HepG2 (cell line): ENCODE data around the gene TRIP4. TPM values are rescaled to one million over a fixed set of nuclear protein-coding genes. Genes with fewer than 3 reads are reported as not detected.
A peak's percentile ranks its signal among the peaks of the same experiment; 100 is the strongest.

ENCODE experiments used
- ATAC-seq: fragments of 200-7000 bp; cut with Tn5 transposase; 3 replicates; pipeline ENCODE4 v1.9.1; 2020; ENCODE audit warnings: mild to moderate bottlenecking, moderate library complexity
- BruUV-seq: library from RNA; stranded (reverse); fragments of 400-500 nt; replicated peaks from 2 replicates; lab custom pipeline; 2021; lab: Mats Ljungman, UMichigan
- CTCF ChIA-PET: fragments of 300-600 bp; formaldehyde crosslinking; extraction: SDS; loops from one replicate; lab custom pipeline; 2021; ENCODE audit warnings: low total read pairs, inconsistent platforms, low intra/inter-chr PET ratio; lab: Yijun Ruan, JAX
- POLR2A ChIA-PET: fragments of 350-600 bp; sonication (Branson Sonifier 250); formaldehyde crosslinking; loops from one replicate; lab custom pipeline; 2020; ENCODE audit warnings: antibody characterized with exemption, inconsistent platforms; lab: Yijun Ruan, JAX
- DNase-seq: peaks from one replicate; pipeline ENCODE4 v3.0.0-alpha.2; 2015; ENCODE audit warnings: low spot score
- FAIRE-seq: peaks from 3 replicates; lab custom pipeline; 2011; peaks lifted over from hg19 to GRCh38; lab: Jason Lieb, UNC
- H2AFZ ChIP-seq: one replicate; pipeline ENCODE4 v1.6.1; 2011; ENCODE audit warnings: low read length, inconsistent platforms
- H3K27ac ChIP-seq: fragments of 300-600 bp; 3 replicates; pipeline ENCODE4 v1.8.0; 2011; ENCODE audit warnings: mixed run types, mild to moderate bottlenecking, mixed read lengths, low read length, inconsistent platforms; ENCODE audit not compliant: insufficient read depth; ENCODE audit errors: extremely low read length
- H3K27me3 ChIP-seq, 2 experiments: fragments of 200-600 bp in 1 of 2; 2 replicates in 1 of 2; 3 replicates in 1 of 2; pipeline versions ENCODE4 v1.6.0 to v1.8.0; 2011; ENCODE audit warnings: low read length in 2 of 2, mild to moderate bottlenecking in 2 of 2, moderate library complexity in 2 of 2, inconsistent platforms in 1 of 2; ENCODE audit not compliant: insufficient read depth in 2 of 2, control insufficient read depth in 1 of 2
- H3K36me3 ChIP-seq, 2 experiments: fragments of 200-600 bp in 1 of 2; replicated peaks in 1 of 2; 2 replicates in 1 of 2; 3 replicates in 1 of 2; pipeline versions ENCODE4 v1.5.1 to v1.8.0; 2011; ENCODE audit warnings: low read length in 2 of 2, inconsistent platforms in 1 of 2; ENCODE audit not compliant: insufficient read depth in 2 of 2, control insufficient read depth in 1 of 2
- H3K4me1 ChIP-seq: 2 replicates; pipeline ENCODE4 v1.5.1; 2012; ENCODE audit warnings: low read length, inconsistent platforms; ENCODE audit not compliant: insufficient read depth
- H3K4me2 ChIP-seq: 2 replicates; pipeline ENCODE4 v1.6.0; 2011; ENCODE audit warnings: low read depth, low read length, inconsistent platforms
- H3K4me3 ChIP-seq, 3 experiments: fragments of 200-600 bp in 1 of 3; sonication (generic), shearing (Covaris generic) in 1 of 3; replicated peaks in 1 of 3; 2 replicates each; pipeline ENCODE4 v1.5.1; 2011 to 2016; ENCODE audit warnings: low read length in 3 of 3, inconsistent platforms in 2 of 3, low read depth in 2 of 3, mild to moderate bottlenecking in 2 of 3, control low read depth in 1 of 3, mixed read lengths in 1 of 3; ENCODE audit not compliant: insufficient read depth in 1 of 3
- H3K79me2 ChIP-seq: one replicate; pipeline ENCODE4 v1.6.1; 2011; ENCODE audit warnings: low read length, inconsistent platforms; ENCODE audit not compliant: insufficient read depth
- H3K9ac ChIP-seq: 2 replicates; pipeline ENCODE4 v1.6.0; 2011; ENCODE audit warnings: mild to moderate bottlenecking, low read depth, low read length, inconsistent platforms; ENCODE audit not compliant: insufficient read depth
- H3K9me3 ChIP-seq: 2 replicates; pipeline ENCODE4 v1.5.1; 2012; ENCODE audit warnings: mild to moderate bottlenecking, low read length
- H4K20me1 ChIP-seq: 2 replicates; pipeline ENCODE4 v1.6.0; 2011; ENCODE audit warnings: inconsistent platforms, mild to moderate bottlenecking, low read length, moderate library complexity; ENCODE audit not compliant: insufficient read depth
- MAFF ChIP-seq: IDR thresholded peaks from 2 replicates; pipeline ENCODE4 v1.6.1; 2011; ENCODE audit warnings: low read depth, low read length, improper control_type of control experiment
- MAFK ChIP-seq, 2 experiments: IDR thresholded peaks in 1 of 2; conservative IDR thresholded peaks in 1 of 2; 2 replicates each; pipeline ENCODE4 v1.6.1; 2011; ENCODE audit warnings: improper control_type of control experiment in 2 of 2, low read length in 2 of 2
- PRMT3 ChIP-seq: sonication (generic); formaldehyde crosslinking; IDR thresholded peaks from 2 replicates; pipeline ENCODE4 v1.8.1; 2022; ENCODE audit warnings: low read depth, mild to moderate bottlenecking, moderate library complexity, missing genetic modification reagents, borderline replicate concordance
- SUZ12 ChIP-seq: fragments of 150-350 bp; IDR thresholded peaks from 2 replicates; pipeline ENCODE4 v1.6.1; 2014; ENCODE audit warnings: low read depth, low read length
- ZFY ChIP-seq: sonication (generic); formaldehyde crosslinking; IDR thresholded peaks from 2 replicates; pipeline ENCODE4 v1.4.0; 2020; ENCODE audit warnings: missing genetic modification reagents
- ZNF614 ChIP-seq: IDR thresholded peaks from 2 replicates; pipeline ENCODE4 v1.6.1; 2018; ENCODE audit warnings: missing biosample characterization, missing genetic modification reagents, inconsistent platforms, borderline replicate concordance
- ZNF644 ChIP-seq: IDR thresholded peaks from 2 replicates; pipeline ENCODE4 v1.6.1; 2016; ENCODE audit warnings: low read depth
- ZNF724P ChIP-seq: sonication (generic); formaldehyde crosslinking; IDR thresholded peaks from 2 replicates; pipeline ENCODE4 v1.8.0; 2022; ENCODE audit warnings: missing genetic modification reagents, borderline replicate concordance
- ZNF777 ChIP-seq: sonication (generic); formaldehyde crosslinking; IDR thresholded peaks from 2 replicates; pipeline ENCODE4 v1.4.0; 2020; ENCODE audit warnings: missing genetic modification reagents
- WGBS: methylation state at CpG from one replicate; pipeline ENCODE4 v1.1.6; 2017; ENCODE audit warnings: low lambda C conversion rate; 5-methylcytosine and 5-hydroxymethylcytosine counted together
- in situ Hi-C: cut with HindIII; loops from 2 replicates; pipeline ENCODE4 v1.10.0; 2017; ENCODE audit warnings: low pct_unique_long_range_greater_than_20kb; ENCODE audit not compliant: extremely low pct_ligation_motif_present
- intact Hi-C: fragments of 100-400 bp; cut with micrococcal nuclease; formaldehyde crosslinking; loops from one replicate; pipeline ENCODE4 v1.10.0; 2022; ENCODE audit not compliant: unreplicated experiment
- polyA plus RNA-seq, 8 experiments: library from polyadenylated mRNA; depleted of rRNA in 3 of 8; stranded (reverse) in 7 of 8; unstranded in 1 of 8; fragments of >200 nt; fragmentation: Illumina TruSeq in 4 of 8; extraction: Trizol in 4 of 8; gene quantifications; 2 replicates each; pipeline versions ENCODE4 v1.2.1 to v1.2.3, GENCODE V29; 2011 to 2016; ENCODE audit warnings: low read depth in 4 of 8, missing spikeins in 1 of 8, mixed read lengths in 1 of 8; ENCODE audit not compliant: insufficient read depth in 1 of 8
- total RNA-seq, 5 experiments: library from RNA; depleted of rRNA; stranded (reverse); fragments of >200 nt; fragmentation: Illumina TruSeq; extraction: Trizol; gene quantifications; 2 replicates each; pipeline ENCODE4 v1.2.3, GENCODE V29; 2016; ENCODE audit warnings: low read depth in 1 of 5

The TRIP4 gene
- total and polyA plus RNA-seq, 2 of the 13 experiments (the other 11 are each of a cell fraction or from before 2014, with no cell fraction given): 7.1 to 11.8 TPM

DNA sequence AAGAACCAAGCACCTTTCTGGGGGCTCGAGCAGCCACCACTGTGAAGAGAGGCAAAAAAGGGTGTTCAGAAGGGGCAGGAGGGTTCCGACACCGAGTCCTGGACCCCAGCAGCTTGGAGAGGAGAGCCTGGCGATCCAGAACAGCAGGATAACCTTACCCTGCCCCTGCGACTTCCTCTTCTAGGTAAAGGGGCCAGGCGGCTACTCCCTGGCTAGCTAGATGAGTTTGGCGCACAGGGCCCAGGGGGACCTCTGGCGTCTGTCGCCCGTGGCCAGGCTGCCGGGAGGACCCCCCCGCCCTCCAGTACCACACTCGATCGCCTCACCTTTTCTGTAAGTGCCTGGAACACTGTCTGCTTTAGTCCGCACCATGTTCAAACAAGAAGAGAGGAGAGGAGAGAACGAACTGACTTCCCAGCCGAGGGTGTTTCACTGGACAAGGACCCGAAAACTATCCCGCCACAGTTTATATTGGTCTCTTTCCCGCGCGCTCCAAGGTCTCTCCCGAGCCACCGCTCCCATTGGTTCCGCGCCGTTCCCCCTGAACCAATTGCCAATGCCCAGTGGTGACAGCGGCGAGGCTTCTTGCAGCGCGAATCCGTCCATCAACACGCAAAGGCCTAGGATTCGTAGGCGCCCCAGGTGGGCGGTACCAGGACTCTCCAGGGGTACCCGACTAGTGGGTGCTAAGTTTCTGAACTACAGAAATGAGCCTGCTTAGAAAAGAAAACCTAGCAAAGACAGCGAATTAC, 6.5 kb upstream of the TRIP4 start, which contains the start of gene PCLAF (continued):
- TF ChIP-seq SUZ12: no peak
- 0 out of 2 replicates have a peak, but pooled peaks have one; percentile 29 for TF ChIP-seq ZNF614 (CRISPR knock-in tag)
- TF ChIP-seq ZFY (CRISPR knock-in tag): peak; percentile 69; the same call in 1 of the 2 replicates
- peak; percentile 36; the same call in 1 of the 2 replicates for TF ChIP-seq ZNF777 (CRISPR knock-in tag)
- TF ChIP-seq ZNF724P (CRISPR knock-in tag): 0 out of 2 replicates have a peak, but pooled peaks have one; percentile 44

- in situ Hi-C loops: no loop called here
- ChIA-PET CTCF (no interaction called here), POLR2A (no interaction called here)
- ATAC-seq (no peak), FAIRE-seq (no peak), DNase-seq (no peak)
- no peak for TF ChIP-seq PRMT3
- no peak for TF ChIP-seq ZNF644 (CRISPR knock-in tag)
- TF ChIP-seq MAFF: peak; percentile 58
- peak; percentile 31 to 65 for TF ChIP-seq MAFK (conservative IDR thresholded peaks at IDR 0.05 in 1 of 2, IDR thresholded peaks at IDR 0.05 in 1 of 2; ENCODE audit: low read length in 2 of 2)
- intact Hi-C loops: no loop called here
- Histone ChIP-seq H3K4me2 (no peak overlapping the region), H3K9me3 (no peaks in the 10 kb centered on the region), H3K36me3 (no peaks in the 10 kb centered on the region), H3K9ac (no peak overlapping the region), H2AFZ (no peak overlapping the region), H3K27me3 (no peaks in the 10 kb centered on the region; a peak in 1 of 5 replicates), H3K4me1 (peaks cover 40% of the 10 kb centered on the region), H3K79me2 (peaks cover 28% of the 10 kb centered on the region), H4K20me1 (no peaks in the 10 kb centered on the region), H3K4me3 (no peak overlapping the region), H3K27ac (no peak overlapping the region)
- no TSS peak for BruUV-seq
- 76% methylated on average over 2 of the region's 2 CpGs for WGBS
Observed at GRCh38 chr15:64383760-64384159, 3.9 kb upstream of the TRIP4 start.
